DOHH2 (cell line): Measurements from ENCODE around the gene CACNG1.

Experiments
- CTCF ChIP-seq: fragments of 200-600 bp; sonication (generic); IDR thresholded peaks from one replicate; pipeline ENCODE4 v1.5.1; 2014; ENCODE audit warnings: antibody characterized with exemption, mild to moderate bottlenecking, low read depth, low read length; ENCODE audit not compliant: poor library complexity, severe bottlenecking
- EZH2phosphoT487 ChIP-seq: fragments of 200-600 bp; sonication (generic); IDR thresholded peaks from 2 replicates; pipeline ENCODE4 v1.6.1; 2017; ENCODE audit warnings: borderline replicate concordance, mild to moderate bottlenecking, antibody characterized with exemption, low read length, moderate library complexity, mixed read lengths

GRCh38 chr17:67046398-67046797 lies 2.0 kb downstream of the CACNG1 start:
- no peak for TF ChIP-seq CTCF
- TF ChIP-seq EZH2phosphoT487: no peak
